ENCODE data around the gene MRPL37.

The MRPL37 gene

GRCh38 chr1:54199765-54200518 lies at the start of gene MRPL37, which contains the start of gene CYB5RL:
MRPL37 (plus strand) TSS chr1:54200167; CDS start chr1:54200244, 77 bp downstream.
CYB5RL (minus strand) TSS chr1:54200030; CDS start chr1:54195616, 4,414 bp downstream.
- H3K27me3 ChIP-seq (ENCODE audit: insufficient read depth, low read length, poor library complexity, severe bottlenecking), result no peaks in the 10 kb centered on the region
- peaks cover 32% of the 10 kb centered on the region for H3K4me1 ChIP-seq (ENCODE audit: insufficient read depth, low read length, poor library complexity, severe bottlenecking)
- no peaks in the 10 kb centered on the region for H3K9me2 ChIP-seq (replicated peaks; ENCODE audit: low read depth, low read length)
- H3K36me3 ChIP-seq (ENCODE audit: insufficient read depth, low read length), result peaks cover 2% of the 10 kb centered on the region; the same call in 1 of the 2 replicates
- H3K79me2 ChIP-seq (ENCODE audit: insufficient read depth, low read length), result peaks cover 44% of the 10 kb centered on the region
- no peak for TF ChIP-seq EZH2phosphoT487 (IDR thresholded peaks at IDR 0.05; ENCODE audit: borderline replicate concordance)
- TF ChIP-seq, protein P1, sequence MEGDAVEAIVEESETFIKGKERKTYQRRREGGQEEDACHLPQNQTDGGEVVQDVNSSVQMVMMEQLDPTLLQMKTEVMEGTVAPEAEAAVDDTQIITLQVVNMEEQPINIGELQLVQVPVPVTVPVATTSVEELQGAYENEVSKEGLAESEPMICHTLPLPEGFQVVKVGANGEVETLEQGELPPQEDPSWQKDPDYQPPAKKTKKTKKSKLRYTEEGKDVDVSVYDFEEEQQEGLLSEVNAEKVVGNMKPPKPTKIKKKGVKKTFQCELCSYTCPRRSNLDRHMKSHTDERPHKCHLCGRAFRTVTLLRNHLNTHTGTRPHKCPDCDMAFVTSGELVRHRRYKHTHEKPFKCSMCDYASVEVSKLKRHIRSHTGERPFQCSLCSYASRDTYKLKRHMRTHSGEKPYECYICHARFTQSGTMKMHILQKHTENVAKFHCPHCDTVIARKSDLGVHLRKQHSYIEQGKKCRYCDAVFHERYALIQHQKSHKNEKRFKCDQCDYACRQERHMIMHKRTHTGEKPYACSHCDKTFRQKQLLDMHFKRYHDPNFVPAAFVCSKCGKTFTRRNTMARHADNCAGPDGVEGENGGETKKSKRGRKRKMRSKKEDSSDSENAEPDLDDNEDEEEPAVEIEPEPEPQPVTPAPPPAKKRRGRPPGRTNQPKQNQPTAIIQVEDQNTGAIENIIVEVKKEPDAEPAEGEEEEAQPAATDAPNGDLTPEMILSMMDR (conservative IDR thresholded peaks at IDR 0.05; ENCODE audit: low read length), result no peak
- peak within 1 kb of the TSS; percentile 86 for H3K4me3 ChIP-seq (ENCODE audit: low read length, poor library complexity, severe bottlenecking)
- H3K4me2 ChIP-seq (ENCODE audit: low read depth, low read length, poor library complexity, severe bottlenecking), result peak within 1 kb of the TSS; percentile 93
- no peaks in the 10 kb centered on the region for H3K9me3 ChIP-seq (ENCODE audit: insufficient read depth, low read depth, low read length)
- H3K9ac ChIP-seq (ENCODE audit: low read depth, low read length, poor library complexity, severe bottlenecking), result peak within 1 kb of the TSS; percentile 91
- peak within 1 kb of the TSS; percentile 83 for H2AFZ ChIP-seq (ENCODE audit: low read length)
- H4K20me1 ChIP-seq (ENCODE audit: insufficient read depth, low read length, poor library complexity, severe bottlenecking), result peaks cover 17% of the 10 kb centered on the region
- no peaks in the 10 kb centered on the region for H3F3A ChIP-seq (ENCODE audit: low read depth)

DNA sequence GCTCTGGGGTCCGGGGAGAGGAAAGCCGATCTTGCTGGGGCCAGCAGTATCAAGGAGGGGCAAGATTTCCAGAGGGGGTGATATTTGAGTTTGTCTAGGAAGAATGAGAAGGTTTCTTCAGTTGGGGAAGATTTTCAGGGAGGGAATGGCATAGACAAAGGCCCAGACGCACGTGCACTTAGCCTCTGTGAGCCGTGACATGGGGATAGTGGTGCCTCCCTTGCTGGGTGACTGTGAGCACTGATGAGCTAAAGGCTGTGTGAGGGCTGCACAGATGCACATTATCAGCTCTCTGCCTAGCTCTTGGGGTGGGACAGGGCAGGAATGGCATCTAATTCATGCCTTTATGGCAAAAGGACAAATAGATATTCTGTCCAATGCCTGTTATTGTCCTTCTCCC lies 49.0 kb upstream of the MRPL37 start:
- H3K27me3 ChIP-seq (ENCODE audit: insufficient read depth, low read length, poor library complexity, severe bottlenecking), result no peaks in the 10 kb centered on the region
- TF ChIP-seq EZH2phosphoT487 (IDR thresholded peaks at IDR 0.05; ENCODE audit: borderline replicate concordance), result no peak
- TF ChIP-seq, protein P1 (conservative IDR thresholded peaks at IDR 0.05; ENCODE audit: low read length), result no peak
- no peaks in the 10 kb centered on the region for H3K79me2 ChIP-seq (ENCODE audit: insufficient read depth, low read length)
- no peaks in the 10 kb centered on the region for H3F3A ChIP-seq (ENCODE audit: low read depth)
- H3K36me3 ChIP-seq (ENCODE audit: insufficient read depth, low read length), result no peaks in the 10 kb centered on the region
- no peaks in the 10 kb centered on the region for H3K9me3 ChIP-seq (ENCODE audit: insufficient read depth, low read depth, low read length)
- H3K4me3 ChIP-seq (ENCODE audit: low read length, poor library complexity, severe bottlenecking), result no peak overlapping the region
- H4K20me1 ChIP-seq (ENCODE audit: insufficient read depth, low read length, poor library complexity, severe bottlenecking), result no peaks in the 10 kb centered on the region
- H3K4me1 ChIP-seq (ENCODE audit: insufficient read depth, low read length, poor library complexity, severe bottlenecking), result no peaks in the 10 kb centered on the region
- no peak overlapping the region for H3K9ac ChIP-seq (ENCODE audit: low read depth, low read length, poor library complexity, severe bottlenecking)
- H3K4me2 ChIP-seq (ENCODE audit: low read depth, low read length, poor library complexity, severe bottlenecking), result no peak overlapping the region
- no peaks in the 10 kb centered on the region for H3K9me2 ChIP-seq (replicated peaks; ENCODE audit: low read depth, low read length)
- H2AFZ ChIP-seq (ENCODE audit: low read length), result no peak overlapping the region

- H3K4me1 ChIP-seq (ENCODE audit: insufficient read depth, low read length, poor library complexity, severe bottlenecking), result no peaks in the 10 kb centered on the region
- TF ChIP-seq EZH2phosphoT487 (IDR thresholded peaks at IDR 0.05; ENCODE audit: borderline replicate concordance), result no peak
- TF ChIP-seq, protein P1 (conservative IDR thresholded peaks at IDR 0.05; ENCODE audit: low read length), result no peak
- no peak within 1 kb of the TSS for H3K9ac ChIP-seq (ENCODE audit: low read depth, low read length, poor library complexity, severe bottlenecking)
- no peak within 1 kb of the TSS for H3K4me3 ChIP-seq (ENCODE audit: low read length, poor library complexity, severe bottlenecking)
- H3K9me3 ChIP-seq (ENCODE audit: insufficient read depth, low read depth, low read length), result no peaks in the 10 kb centered on the region
- no peaks in the 10 kb centered on the region for H4K20me1 ChIP-seq (ENCODE audit: insufficient read depth, low read length, poor library complexity, severe bottlenecking)
- H3K9me2 ChIP-seq (replicated peaks; ENCODE audit: low read depth, low read length), result no peaks in the 10 kb centered on the region
- no peaks in the 10 kb centered on the region for H3K36me3 ChIP-seq (ENCODE audit: insufficient read depth, low read length)
- H3F3A ChIP-seq (ENCODE audit: low read depth), result no peaks in the 10 kb centered on the region
- no peak within 1 kb of the TSS for H3K4me2 ChIP-seq (ENCODE audit: low read depth, low read length, poor library complexity, severe bottlenecking)
- H2AFZ ChIP-seq (ENCODE audit: low read length), result no peak within 1 kb of the TSS
- no peaks in the 10 kb centered on the region for H3K27me3 ChIP-seq (ENCODE audit: insufficient read depth, low read length, poor library complexity, severe bottlenecking)
- H3K79me2 ChIP-seq (ENCODE audit: insufficient read depth, low read length), result no peaks in the 10 kb centered on the region
Measured at GRCh38 chr1:54152696-54153095, 47.3 kb upstream of the MRPL37 start, which contains the start of gene CDCP2. CDCP2 (minus strand) TSS chr1:54153000; CDS start chr1:54152922, 78 bp downstream.

Data from Loucy (cell line).